ENCODE data around the gene RCN2.

DNA sequence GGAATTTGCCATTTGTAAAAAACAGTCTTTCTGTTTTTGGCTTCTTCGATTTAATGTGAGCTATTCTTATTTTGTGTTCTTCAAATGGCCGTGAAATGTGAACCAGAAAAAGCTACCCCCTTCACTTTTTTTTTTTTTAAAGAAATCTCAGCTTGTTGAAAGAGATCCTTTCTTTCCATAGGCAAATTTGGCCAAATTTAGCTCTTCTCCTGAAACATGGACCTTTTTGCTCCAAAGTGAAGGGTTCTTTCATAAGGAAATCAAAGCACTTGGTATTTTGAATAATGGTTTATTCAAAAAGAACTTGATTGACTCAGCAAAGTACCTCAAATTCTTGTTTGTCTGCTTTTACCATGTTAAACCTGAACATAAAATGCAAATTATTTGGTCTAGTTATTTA, 10.1 kb downstream of the RCN2 start:
- TF ChIP-seq CTCF (IDR thresholded peaks at IDR 0.05) (no peak), POLR2A (IDR thresholded peaks at IDR 0.05) (no peak)

All from esophagus squamous epithelium (tissue), 4 donors.